ENCODE results near the gene NTNG1. TPM values are rescaled to one million over a fixed set of nuclear protein-coding genes. Genes with fewer than 3 reads are reported as not detected.

NTNG1 gene
- total and polyA plus RNA-seq, 3 donors from 2014 or later: 1.8 to 2.3 (median 2.2) TPM

DNA sequence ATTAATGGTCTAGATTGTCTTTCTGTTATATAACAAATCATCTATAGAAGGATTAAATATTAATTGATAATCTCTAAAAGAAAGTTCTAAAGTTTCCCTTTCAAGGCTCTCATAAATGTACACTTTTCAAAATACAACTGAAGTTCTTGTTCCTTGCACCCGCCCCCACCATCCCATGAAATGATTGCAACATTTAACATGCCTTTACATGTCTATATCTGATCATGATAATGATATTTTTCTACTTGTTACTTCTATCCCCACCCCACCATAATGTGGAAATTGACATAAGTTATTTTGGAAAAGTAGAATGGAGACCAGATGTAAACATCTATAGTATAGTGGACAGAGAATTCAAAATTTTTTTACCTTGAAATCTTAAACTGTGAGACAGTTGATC lies 186.6 kb downstream of the NTNG1 start:
- intact Hi-C loops (cut with DNase I; ENCODE audit: low total_unique reads): no loop called here
- WGBS, 2 donors: 94 to 100% methylated on average over 1 of the region's 1 CpG

DNA sequence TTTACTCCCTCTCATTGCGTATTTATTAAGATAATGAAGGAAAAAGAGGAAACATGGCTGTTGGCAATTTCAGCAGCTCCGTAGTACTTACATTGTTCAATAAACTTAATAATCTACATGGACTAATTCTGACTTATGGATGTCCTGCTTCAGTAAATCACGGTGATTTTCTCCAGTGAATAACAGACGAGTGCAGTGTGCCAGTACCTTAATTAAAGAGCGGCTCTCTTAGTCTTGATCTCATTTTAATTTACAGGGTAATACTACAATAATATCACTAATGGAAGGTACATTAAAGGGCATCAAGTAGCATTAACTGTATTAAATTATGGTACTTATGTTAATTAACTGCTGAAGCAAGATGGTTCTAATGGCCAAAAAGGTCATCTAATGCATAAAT lies 187.2 kb downstream of the NTNG1 start:
- 81 to 82% methylated on average over 5 of the region's 5 CpGs for WGBS, 2 donors
- TF ChIP-seq POLR2A (IDR thresholded peaks at IDR 0.05): no peak
- TF ChIP-seq, protein P1, sequence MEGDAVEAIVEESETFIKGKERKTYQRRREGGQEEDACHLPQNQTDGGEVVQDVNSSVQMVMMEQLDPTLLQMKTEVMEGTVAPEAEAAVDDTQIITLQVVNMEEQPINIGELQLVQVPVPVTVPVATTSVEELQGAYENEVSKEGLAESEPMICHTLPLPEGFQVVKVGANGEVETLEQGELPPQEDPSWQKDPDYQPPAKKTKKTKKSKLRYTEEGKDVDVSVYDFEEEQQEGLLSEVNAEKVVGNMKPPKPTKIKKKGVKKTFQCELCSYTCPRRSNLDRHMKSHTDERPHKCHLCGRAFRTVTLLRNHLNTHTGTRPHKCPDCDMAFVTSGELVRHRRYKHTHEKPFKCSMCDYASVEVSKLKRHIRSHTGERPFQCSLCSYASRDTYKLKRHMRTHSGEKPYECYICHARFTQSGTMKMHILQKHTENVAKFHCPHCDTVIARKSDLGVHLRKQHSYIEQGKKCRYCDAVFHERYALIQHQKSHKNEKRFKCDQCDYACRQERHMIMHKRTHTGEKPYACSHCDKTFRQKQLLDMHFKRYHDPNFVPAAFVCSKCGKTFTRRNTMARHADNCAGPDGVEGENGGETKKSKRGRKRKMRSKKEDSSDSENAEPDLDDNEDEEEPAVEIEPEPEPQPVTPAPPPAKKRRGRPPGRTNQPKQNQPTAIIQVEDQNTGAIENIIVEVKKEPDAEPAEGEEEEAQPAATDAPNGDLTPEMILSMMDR (IDR thresholded peaks at IDR 0.05): no peak
- Histone ChIP-seq H3K27ac (no peak overlapping the region), H3K4me1 (no peaks in the 10 kb centered on the region), H3K9me3 (no peaks in the 10 kb centered on the region), H3K27me3 (no peaks in the 10 kb centered on the region), H3K4me3 (no peak overlapping the region), H3K36me3 (ENCODE audit: low read depth, missing control alignments) (no peaks in the 10 kb centered on the region)
- intact Hi-C loops (cut with DNase I; ENCODE audit: low total_unique reads): no loop called here
- DNase-seq: no peak

More for the DNA sequence above, 186.6 kb downstream of the NTNG1 start:
- no peak for TF ChIP-seq POLR2A (IDR thresholded peaks at IDR 0.05)
- TF ChIP-seq, protein P1 (IDR thresholded peaks at IDR 0.05): no peak
- Histone ChIP-seq H3K4me3 (no peak overlapping the region), H3K4me1 (no peaks in the 10 kb centered on the region), H3K36me3 (ENCODE audit: low read depth, missing control alignments) (no peaks in the 10 kb centered on the region), H3K27ac (no peak overlapping the region), H3K9me3 (no peaks in the 10 kb centered on the region), H3K27me3 (no peaks in the 10 kb centered on the region)
- no peak for DNase-seq

DNA sequence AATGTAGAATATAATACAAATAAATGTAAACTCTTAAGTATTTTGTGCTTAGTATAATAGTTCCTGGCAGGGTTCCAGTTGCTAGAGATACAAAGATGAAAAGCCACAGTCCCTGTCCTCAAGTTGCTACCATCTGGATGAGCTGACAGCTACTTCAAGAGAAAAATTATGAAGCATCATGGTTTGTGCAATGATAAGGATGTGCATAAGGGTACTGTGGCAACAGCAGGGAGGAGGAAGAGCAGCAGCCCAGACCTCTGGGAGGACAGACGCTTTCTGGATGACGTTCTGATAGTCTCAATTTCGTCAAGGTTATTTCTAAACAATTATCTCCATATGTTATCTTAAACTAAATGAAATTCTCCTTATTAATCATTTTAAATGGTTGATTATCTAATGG lies 198.9 kb downstream of the NTNG1 start:
- DNase-seq: no peak
- 65 to 80% methylated on average over 3 of the region's 3 CpGs for WGBS, 2 donors
- H3K9me3 ChIP-seq: no peaks in the 10 kb centered on the region
- no peaks in the 10 kb centered on the region for H3K36me3 ChIP-seq (ENCODE audit: low read depth, missing control alignments)
- H3K4me3 ChIP-seq: no peak overlapping the region
- no peaks in the 10 kb centered on the region for H3K4me1 ChIP-seq
- no peak overlapping the region for H3K27ac ChIP-seq
- no peaks in the 10 kb centered on the region for H3K27me3 ChIP-seq
- TF ChIP-seq, protein P1 (IDR thresholded peaks at IDR 0.05): no peak
- no peak for TF ChIP-seq POLR2A (IDR thresholded peaks at IDR 0.05)
- intact Hi-C loops (cut with DNase I; ENCODE audit: low total_unique reads): no loop called here

DNA sequence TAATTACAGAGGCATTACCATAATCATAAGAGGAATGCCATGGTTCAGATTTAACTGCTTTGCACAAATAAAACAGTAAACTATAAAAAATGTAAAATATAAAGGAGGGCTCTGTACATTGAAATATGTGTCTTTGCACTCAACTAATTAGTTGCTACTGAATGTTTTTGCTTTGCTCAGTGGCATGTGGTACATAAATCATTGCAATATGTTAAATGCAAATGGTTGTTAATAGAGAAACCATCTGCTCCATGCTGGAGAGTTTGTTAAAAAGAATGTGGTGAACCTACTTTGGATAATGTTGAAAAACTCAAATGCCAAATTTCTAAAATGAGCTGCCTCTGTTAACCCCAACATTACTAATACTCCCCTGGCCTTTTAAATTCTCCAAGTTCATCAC lies 201.5 kb downstream of the NTNG1 start:
- Histone ChIP-seq H3K4me3 (no peak overlapping the region), H3K9me3 (no peaks in the 10 kb centered on the region), H3K4me1 (no peaks in the 10 kb centered on the region), H3K27me3 (no peaks in the 10 kb centered on the region), H3K27ac (no peak overlapping the region), H3K36me3 (ENCODE audit: low read depth, missing control alignments) (no peaks in the 10 kb centered on the region)
- TF ChIP-seq POLR2A (IDR thresholded peaks at IDR 0.05): no peak
- TF ChIP-seq, protein P1 (IDR thresholded peaks at IDR 0.05): no peak
- intact Hi-C loops (cut with DNase I; ENCODE audit: low total_unique reads): no loop called here
- DNase-seq: no peak

DNA sequence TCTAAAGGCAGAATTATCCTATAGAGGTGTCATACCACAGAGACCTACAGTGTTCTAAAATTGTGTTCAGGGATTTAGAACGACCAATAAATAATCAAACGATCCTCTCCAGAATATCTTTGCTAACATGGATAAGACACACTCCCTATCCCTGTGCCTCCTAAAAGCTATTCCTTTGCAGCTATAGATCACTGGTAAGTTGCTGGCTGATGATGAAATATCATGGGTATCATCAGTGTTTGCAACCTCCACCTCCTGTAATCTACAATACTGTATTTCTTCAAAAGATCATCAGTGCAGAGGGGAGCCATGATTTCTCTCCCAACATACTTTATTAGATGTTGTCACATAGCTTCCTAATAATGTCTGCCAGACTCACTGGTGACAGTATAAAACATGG lies 201.9 kb downstream of the NTNG1 start:
- no peak overlapping the region for H3K27ac ChIP-seq
- H3K9me3 ChIP-seq: no peaks in the 10 kb centered on the region
- DNase-seq: no peak
- intact Hi-C loops (cut with DNase I; ENCODE audit: low total_unique reads): no loop called here
- H3K36me3 ChIP-seq (ENCODE audit: low read depth, missing control alignments): no peaks in the 10 kb centered on the region
- TF ChIP-seq POLR2A (IDR thresholded peaks at IDR 0.05): no peak
- TF ChIP-seq, protein P1 (IDR thresholded peaks at IDR 0.05): no peak
- no peak overlapping the region for H3K4me3 ChIP-seq
- H3K4me1 ChIP-seq: no peaks in the 10 kb centered on the region
- no peaks in the 10 kb centered on the region for H3K27me3 ChIP-seq
- WGBS, 2 donors: 49 to 69% methylated on average over 2 of the region's 2 CpGs
